DND-41 (cell line): ENCODE measurements around the gene NECAB3.

Source experiments
- ATAC-seq: fragments of 200-7000 bp; cut with Tn5 transposase; 3 replicates; pipeline ENCODE4 v1.9.1; 2021; ENCODE audit warnings: low read depth; ENCODE audit not compliant: insufficient read depth
- DNase-seq: peaks from one replicate; pipeline ENCODE4 v3.0.0-alpha.2; 2020
- H2AFZ ChIP-seq: 2 replicates; pipeline ENCODE4 v1.6.0; 2012; ENCODE audit warnings: low read depth, low read length
- H3K27ac ChIP-seq: 2 replicates; pipeline ENCODE4 v1.5.1; 2012; ENCODE audit warnings: low read length, inconsistent platforms
- H3K27me3 ChIP-seq: fragments of 200-600 bp; sonication (generic); 2 replicates; pipeline ENCODE4 v1.6.0; 2012; ENCODE audit warnings: low read length, mild to moderate bottlenecking, inconsistent platforms; ENCODE audit not compliant: insufficient read depth, poor library complexity
- H3K36me3 ChIP-seq: 2 replicates; pipeline ENCODE4 v1.5.1; 2012; ENCODE audit warnings: low read length, inconsistent platforms; ENCODE audit not compliant: insufficient read depth
- H3K4me1 ChIP-seq: 2 replicates; pipeline ENCODE4 v1.5.1; 2012; ENCODE audit warnings: mild to moderate bottlenecking, low read length; ENCODE audit not compliant: insufficient read depth
- H3K4me2 ChIP-seq: 2 replicates; pipeline ENCODE4 v1.6.0; 2012; ENCODE audit warnings: mild to moderate bottlenecking, moderate library complexity, low read length, inconsistent platforms; ENCODE audit not compliant: insufficient read depth
- H3K4me3 ChIP-seq, 2 experiments: fragments of 200-600 bp in 1 of 2; shearing (Covaris generic) in 1 of 2; 2 replicates each; pipeline ENCODE4 v1.5.1; 2012 to 2016; ENCODE audit warnings: inconsistent platforms in 2 of 2, low read length in 2 of 2, mild to moderate bottlenecking in 2 of 2, low read depth in 1 of 2, moderate library complexity in 1 of 2
- H3K79me2 ChIP-seq: 2 replicates; pipeline ENCODE4 v1.6.0; 2012; ENCODE audit warnings: low read length, inconsistent platforms; ENCODE audit not compliant: insufficient read depth
- H3K9ac ChIP-seq: 2 replicates; pipeline ENCODE4 v1.6.0; 2012; ENCODE audit warnings: low read depth, mild to moderate bottlenecking, inconsistent platforms, low read length, moderate library complexity
- H3K9me3 ChIP-seq: 2 replicates; pipeline ENCODE4 v1.5.1; 2012; ENCODE audit warnings: low read length, moderate library complexity, mild to moderate bottlenecking, inconsistent platforms; ENCODE audit not compliant: insufficient read depth, severe bottlenecking
- H4K20me1 ChIP-seq: 2 replicates; pipeline ENCODE4 v1.6.0; 2012; ENCODE audit warnings: low read length; ENCODE audit not compliant: insufficient read depth
- CTCF ChIP-seq: IDR thresholded peaks from 2 replicates; pipeline ENCODE4 v1.5.1; 2012; ENCODE audit warnings: borderline replicate concordance, low read length, moderate library complexity, mild to moderate bottlenecking; ENCODE audit not compliant: poor library complexity, severe bottlenecking; ENCODE audit errors: extremely low read depth
- EZH2 ChIP-seq: IDR thresholded peaks from 3 replicates; pipeline ENCODE4 v1.6.1; 2012; ENCODE audit warnings: borderline replicate concordance, low read depth, mild to moderate bottlenecking, moderate library complexity, low read length, inconsistent platforms; ENCODE audit not compliant: severe bottlenecking

NECAB3 gene

GRCh38 chr20:33689493-33689892 is 15.3 kb upstream of the NECAB3 start:
- H3K27me3 ChIP-seq: no peaks in the 10 kb centered on the region
- H4K20me1 ChIP-seq: peaks cover 12% of the 10 kb centered on the region
- peak overlapping the region; percentile 66 for H3K27ac ChIP-seq
- H3K36me3 ChIP-seq: peaks cover 11% of the 10 kb centered on the region; the same call in 1 of the 2 replicates
- no peak overlapping the region; a peak in 1 of 4 replicates for H3K4me3 ChIP-seq
- H2AFZ ChIP-seq: no peak overlapping the region
- no peak for DNase-seq
- no peak for TF ChIP-seq EZH2
- TF ChIP-seq CTCF: no peak
- ATAC-seq: no peak
- no peaks in the 10 kb centered on the region for H3K9me3 ChIP-seq
- H3K9ac ChIP-seq: peak overlapping the region; percentile 28
- H3K4me1 ChIP-seq: peaks cover 43% of the 10 kb centered on the region
- H3K4me2 ChIP-seq: peak overlapping the region; percentile 48
- H3K79me2 ChIP-seq: peaks cover 16% of the 10 kb centered on the region

- Histone ChIP-seq H2AFZ (no peak overlapping the region), H3K4me3 (no peak overlapping the region), H3K36me3 (peaks cover 17% of the 10 kb centered on the region), H3K4me2 (no peak overlapping the region), H3K9me3 (no peaks in the 10 kb centered on the region), H3K9ac (no peak overlapping the region), H3K27me3 (no peaks in the 10 kb centered on the region), H3K79me2 (peaks cover 21% of the 10 kb centered on the region), H3K27ac (peak overlapping the region; percentile 66; the same call in 1 of the 2 replicates), H3K4me1 (peaks cover 48% of the 10 kb centered on the region), H4K20me1 (peaks cover 17% of the 10 kb centered on the region)
- no peak for TF ChIP-seq CTCF
- TF ChIP-seq EZH2: no peak
- ATAC-seq (no peak), DNase-seq (no peak)
These were observed 14.8 kb upstream of the NECAB3 start for GRCh38 chr20:33688938-33689424.

GRCh38 chr20:33687993-33688937 is 14.0 kb upstream of the NECAB3 start:
- Histone ChIP-seq H3K9ac (no peak overlapping the region), H3K36me3 (peaks cover 22% of the 10 kb centered on the region)
- ATAC-seq: no peak

More at GRCh38 chr20:33687993-33688937, 14.0 kb upstream of the NECAB3 start:
- H4K20me1 ChIP-seq: peaks cover 23% of the 10 kb centered on the region
- no peak overlapping the region for H3K4me2 ChIP-seq
- DNase-seq: no peak
- H3K27ac ChIP-seq: no peak overlapping the region
- no peak for TF ChIP-seq EZH2
- no peak for TF ChIP-seq CTCF
- no peak overlapping the region for H3K4me3 ChIP-seq
- H3K4me1 ChIP-seq: peaks cover 54% of the 10 kb centered on the region
- H3K79me2 ChIP-seq: peaks cover 28% of the 10 kb centered on the region
- H3K27me3 ChIP-seq: no peaks in the 10 kb centered on the region
- no peaks in the 10 kb centered on the region for H3K9me3 ChIP-seq
- H2AFZ ChIP-seq: no peak overlapping the region
